ENCODE data around the gene CMPK2.

DNA sequence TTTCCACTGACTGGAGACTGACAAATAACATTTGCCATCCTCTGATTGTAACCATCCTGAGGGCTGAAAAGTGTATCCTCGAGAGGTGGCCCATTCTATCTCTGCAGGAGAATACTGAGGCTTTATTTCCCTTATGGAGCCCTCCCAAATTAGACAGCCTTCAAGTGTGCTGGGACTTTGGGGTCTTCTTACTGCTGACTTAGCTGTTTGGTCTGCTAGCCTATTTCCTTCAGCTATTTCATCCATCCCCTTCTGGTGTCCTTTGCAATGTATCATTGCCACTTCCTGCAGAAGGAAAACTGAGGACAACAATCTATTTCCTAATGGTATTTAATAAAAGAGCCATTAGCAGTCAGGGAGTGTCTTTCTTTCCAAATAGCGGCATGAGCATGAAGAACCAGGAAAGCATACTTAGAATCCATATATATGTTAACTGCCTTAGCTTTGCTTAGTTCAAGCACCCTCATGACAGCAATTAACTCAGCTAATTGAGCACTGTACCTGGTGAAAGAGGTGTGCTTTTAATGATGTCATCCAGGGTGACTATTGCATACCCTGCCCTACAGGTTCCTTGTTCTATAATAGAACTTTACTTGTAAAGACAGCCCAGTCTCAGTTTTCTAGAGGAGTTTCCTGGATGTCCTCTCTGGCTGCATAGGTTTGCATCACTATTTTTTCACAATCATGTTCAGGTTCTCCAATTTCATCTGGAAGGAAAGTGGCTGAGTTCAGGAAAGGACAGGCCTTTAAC is 24.0 kb downstream of the CMPK2 start:
- no peak for TF ChIP-seq POLR2AphosphoS5 (IDR thresholded peaks at IDR 0.05; ENCODE audit: low read depth, low read length)
- no peak for TF ChIP-seq EP300 (IDR thresholded peaks at IDR 0.05; ENCODE audit: borderline replicate concordance in 1 of 2, low read depth in 1 of 2, low read length in 1 of 2)
- TF ChIP-seq, protein P1, sequence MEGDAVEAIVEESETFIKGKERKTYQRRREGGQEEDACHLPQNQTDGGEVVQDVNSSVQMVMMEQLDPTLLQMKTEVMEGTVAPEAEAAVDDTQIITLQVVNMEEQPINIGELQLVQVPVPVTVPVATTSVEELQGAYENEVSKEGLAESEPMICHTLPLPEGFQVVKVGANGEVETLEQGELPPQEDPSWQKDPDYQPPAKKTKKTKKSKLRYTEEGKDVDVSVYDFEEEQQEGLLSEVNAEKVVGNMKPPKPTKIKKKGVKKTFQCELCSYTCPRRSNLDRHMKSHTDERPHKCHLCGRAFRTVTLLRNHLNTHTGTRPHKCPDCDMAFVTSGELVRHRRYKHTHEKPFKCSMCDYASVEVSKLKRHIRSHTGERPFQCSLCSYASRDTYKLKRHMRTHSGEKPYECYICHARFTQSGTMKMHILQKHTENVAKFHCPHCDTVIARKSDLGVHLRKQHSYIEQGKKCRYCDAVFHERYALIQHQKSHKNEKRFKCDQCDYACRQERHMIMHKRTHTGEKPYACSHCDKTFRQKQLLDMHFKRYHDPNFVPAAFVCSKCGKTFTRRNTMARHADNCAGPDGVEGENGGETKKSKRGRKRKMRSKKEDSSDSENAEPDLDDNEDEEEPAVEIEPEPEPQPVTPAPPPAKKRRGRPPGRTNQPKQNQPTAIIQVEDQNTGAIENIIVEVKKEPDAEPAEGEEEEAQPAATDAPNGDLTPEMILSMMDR (IDR thresholded peaks at IDR 0.05): no peak
- no peak for TF ChIP-seq JUND (IDR thresholded peaks at IDR 0.05)
- no peak for TF ChIP-seq MXI1 (IDR thresholded peaks at IDR 0.05; ENCODE audit: low read depth, low read length)
- TF ChIP-seq SIN3A (IDR thresholded peaks at IDR 0.05; ENCODE audit: borderline replicate concordance, low read depth, low read length): no peak
- TF ChIP-seq, protein P2, sequence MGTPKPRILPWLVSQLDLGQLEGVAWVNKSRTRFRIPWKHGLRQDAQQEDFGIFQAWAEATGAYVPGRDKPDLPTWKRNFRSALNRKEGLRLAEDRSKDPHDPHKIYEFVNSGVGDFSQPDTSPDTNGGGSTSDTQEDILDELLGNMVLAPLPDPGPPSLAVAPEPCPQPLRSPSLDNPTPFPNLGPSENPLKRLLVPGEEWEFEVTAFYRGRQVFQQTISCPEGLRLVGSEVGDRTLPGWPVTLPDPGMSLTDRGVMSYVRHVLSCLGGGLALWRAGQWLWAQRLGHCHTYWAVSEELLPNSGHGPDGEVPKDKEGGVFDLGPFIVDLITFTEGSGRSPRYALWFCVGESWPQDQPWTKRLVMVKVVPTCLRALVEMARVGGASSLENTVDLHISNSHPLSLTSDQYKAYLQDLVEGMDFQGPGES (IDR thresholded peaks at IDR 0.05; ENCODE audit: low read depth, low read length): no peak
- no peak for TF ChIP-seq FOXJ3 (CRISPR knock-in tag; IDR thresholded peaks at IDR 0.05)

Measured in SK-N-SH (cell line).